K562 (cell line): ENCODE results near the gene RSPH1. TPM values are rescaled to one million over a fixed set of nuclear protein-coding genes. Genes with fewer than 3 reads are reported as not detected.

Source experiments
- BRF2 ChIP-seq: IDR thresholded peaks from 3 replicates; pipeline ENCODE4 v1.6.1; 2011; ENCODE audit warnings: borderline replicate concordance, mild to moderate bottlenecking; ENCODE audit not compliant: insufficient read length, insufficient read depth
- RNF2 ChIP-seq: sonication (generic); IDR thresholded peaks from 2 replicates; pipeline ENCODE4 v1.6.1; 2016
- SFPQ ChIP-seq: fragments of 200-400 bp; formaldehyde crosslinking; IDR thresholded peaks from 2 replicates; pipeline ENCODE4 v1.6.1; 2017; ENCODE audit warnings: mild to moderate bottlenecking, low read depth, low read length, moderate library complexity
- TFAM ChIP-seq: fragments of 250-450 bp; sonication (Bioruptor Pico); conservative IDR thresholded peaks from 2 replicates; pipeline ENCODE4 v1.5.0; 2021; ENCODE audit warnings: mild to moderate bottlenecking, moderate library complexity
- ZBTB40 ChIP-seq, 2 experiments: fragments of 450-650 bp in 1 of 2; sonication (generic) in 1 of 2; formaldehyde crosslinking in 1 of 2; IDR thresholded peaks; 2 replicates each; pipeline versions ENCODE4 v1.7.1 to v1.9.0; 2016 to 2022; ENCODE audit warnings: inconsistent platforms in 1 of 2, mild to moderate bottlenecking in 1 of 2, missing genetic modification reagents in 1 of 2
- ZNF165 ChIP-seq: fragments of 250-450 bp; sonication (Bioruptor Pico); IDR thresholded peaks from 2 replicates; pipeline ENCODE4 v1.4.0; 2020; ENCODE audit warnings: borderline replicate concordance
- polyA plus RNA-seq, 8 experiments: library from polyadenylated mRNA; depleted of rRNA in 4 of 8; stranded (reverse) in 5 of 8; unstranded in 3 of 8; fragments of >200 nt; fragmentation: Nextera tagmentation in 2 of 8; fragmentation: Illumina TruSeq in 1 of 8; extraction: Ambion mirVana in 2 of 8; extraction: Trizol in 1 of 8; gene quantifications; 2 replicates each; pipeline versions ENCODE4 v1.2.1 to v1.2.3, GENCODE V29; 2011 to 2014; ENCODE audit warnings: inconsistent platforms in 1 of 8, missing spikeins in 1 of 8
- total RNA-seq, 7 experiments: library from RNA; depleted of rRNA in 6 of 7; stranded (reverse); fragments of >200 nt in 6 of 7; fragmentation: Illumina TruSeq in 2 of 7; extraction: Trizol in 2 of 7; gene quantifications; 2 replicates each; pipeline versions ENCODE4 v1.2.1 to v1.2.3, GENCODE V29; 2011 to 2021; ENCODE audit warnings: low replicate concordance in 1 of 7
- TF ChIP-seq, protein P1 (sequence below): sonication (generic); formaldehyde crosslinking; IDR thresholded peaks from 2 replicates; pipeline ENCODE4 v1.8.0; 2022; ENCODE audit warnings: missing genetic modification reagents, mild to moderate bottlenecking, moderate library complexity, borderline replicate concordance
- TF ChIP-seq, protein P2 (sequence below): sonication (generic); formaldehyde crosslinking; IDR thresholded peaks from 2 replicates; pipeline ENCODE4 v1.9.0; 2022; ENCODE audit warnings: mild to moderate bottlenecking, missing genetic modification reagents
- TF ChIP-seq, protein P3 (sequence below), 2 experiments: IDR thresholded peaks; 2 replicates each; pipeline ENCODE4 v1.6.1; 2011; ENCODE audit warnings: borderline replicate concordance in 1 of 2, control low read depth in 1 of 2, low read depth in 1 of 2, low read length in 1 of 2, mild to moderate bottlenecking in 1 of 2, mixed read lengths in 1 of 2, moderate library complexity in 1 of 2; ENCODE audit not compliant: insufficient read depth in 1 of 2, insufficient read length in 1 of 2, poor library complexity in 1 of 2, severe bottlenecking in 1 of 2; ENCODE audit errors: extremely low read depth in 1 of 2

Gene RSPH1
- total and polyA plus RNA-seq, 9 of the 15 experiments (the other 6 are each of a cell fraction or from before 2014, with no cell fraction given): 0.17 TPM; not detected in 8

- TF ChIP-seq, protein P1, sequence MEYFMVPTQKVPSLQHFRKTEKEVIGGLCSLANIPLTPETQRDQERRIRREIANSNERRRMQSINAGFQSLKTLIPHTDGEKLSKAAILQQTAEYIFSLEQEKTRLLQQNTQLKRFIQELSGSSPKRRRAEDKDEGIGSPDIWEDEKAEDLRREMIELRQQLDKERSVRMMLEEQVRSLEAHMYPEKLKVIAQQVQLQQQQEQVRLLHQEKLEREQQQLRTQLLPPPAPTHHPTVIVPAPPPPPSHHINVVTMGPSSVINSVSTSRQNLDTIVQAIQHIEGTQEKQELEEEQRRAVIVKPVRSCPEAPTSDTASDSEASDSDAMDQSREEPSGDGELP (CRISPR knock-in tag): peak; percentile 78; the same call in 1 of the 2 replicates
- no peak for TF ChIP-seq ZNF165 (CRISPR knock-in tag)
- TF ChIP-seq SFPQ: no peak
- TF ChIP-seq RNF2: peak; percentile 73; the same call in 1 of the 2 replicates
- TF ChIP-seq BRF2: no peak
- TF ChIP-seq, protein P2, sequence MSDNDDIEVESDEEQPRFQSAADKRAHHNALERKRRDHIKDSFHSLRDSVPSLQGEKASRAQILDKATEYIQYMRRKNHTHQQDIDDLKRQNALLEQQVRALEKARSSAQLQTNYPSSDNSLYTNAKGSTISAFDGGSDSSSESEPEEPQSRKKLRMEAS: 0 out of 2 replicates have a peak, but pooled peaks have one; percentile 28
- TF ChIP-seq, protein P3, sequence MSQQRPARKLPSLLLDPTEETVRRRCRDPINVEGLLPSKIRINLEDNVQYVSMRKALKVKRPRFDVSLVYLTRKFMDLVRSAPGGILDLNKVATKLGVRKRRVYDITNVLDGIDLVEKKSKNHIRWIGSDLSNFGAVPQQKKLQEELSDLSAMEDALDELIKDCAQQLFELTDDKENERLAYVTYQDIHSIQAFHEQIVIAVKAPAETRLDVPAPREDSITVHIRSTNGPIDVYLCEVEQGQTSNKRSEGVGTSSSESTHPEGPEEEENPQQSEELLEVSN (IDR thresholded peaks at IDR 0.05; ENCODE audit: borderline replicate concordance in 1 of 2, extremely low read depth in 1 of 2, insufficient read depth in 1 of 2, insufficient read length in 1 of 2, low read depth in 1 of 2, low read length in 1 of 2, poor library complexity in 1 of 2, severe bottlenecking in 1 of 2): no peak
- no peak for TF ChIP-seq ZBTB40 (IDR thresholded peaks at IDR 0.05)
- no peak for TF ChIP-seq ZBTB40 (CRISPR knock-in tag; IDR thresholded peaks at IDR 0.05)
- no peak for TF ChIP-seq TFAM (CRISPR knock-in tag)
These were observed 30.8 kb downstream of the RSPH1 start (continued) for GRCh38 chr21:42465008-42465802.
